Suprapubic skin (tissue), 4 donors: ENCODE results near the gene YOD1.

ENCODE experiments used
- CTCF ChIP-seq, 2 donors: fragments of 200-600 bp in 1 of 2; fragments of 450-650 bp in 1 of 2; sonication (generic) in 1 of 2; IDR thresholded peaks; one replicate each; pipeline ENCODE4 v1.5.1; 2016 to 2019; ENCODE audit warnings: antibody characterized with exemption in 2 of 2, mild to moderate bottlenecking in 1 of 2, moderate library complexity in 1 of 2
- POLR2A ChIP-seq, 2 donors: fragments of 450-650 bp; IDR thresholded peaks; one replicate each; pipeline ENCODE4 v1.6.1; 2017; ENCODE audit warnings: antibody characterized with exemption in 2 of 2, mild to moderate bottlenecking in 2 of 2, moderate library complexity in 2 of 2
- POLR2AphosphoS5 ChIP-seq, 3 donors: sonication (generic); formaldehyde crosslinking; IDR thresholded peaks; one replicate each; pipeline ENCODE4 v1.6.1; 2017; ENCODE audit warnings: antibody characterized with exemption in 3 of 3

GRCh38 chr1:207058878-207059867, 8.2 kb upstream of the YOD1 start:
- TF ChIP-seq CTCF (IDR thresholded peaks at IDR 0.05) (no peak), POLR2A (IDR thresholded peaks at IDR 0.05) (no peak), POLR2AphosphoS5 (IDR thresholded peaks at IDR 0.05) (no peak)
